GM21619 (cell line): ENCODE measurements around the gene LOX.

Experiments
- ATAC-seq: cut with Tn5 transposase; IDR thresholded peaks from one replicate; pipeline ENCODE4 v1.9.1; 2021; ENCODE audit not compliant: unreplicated experiment

The LOX gene

DNA sequence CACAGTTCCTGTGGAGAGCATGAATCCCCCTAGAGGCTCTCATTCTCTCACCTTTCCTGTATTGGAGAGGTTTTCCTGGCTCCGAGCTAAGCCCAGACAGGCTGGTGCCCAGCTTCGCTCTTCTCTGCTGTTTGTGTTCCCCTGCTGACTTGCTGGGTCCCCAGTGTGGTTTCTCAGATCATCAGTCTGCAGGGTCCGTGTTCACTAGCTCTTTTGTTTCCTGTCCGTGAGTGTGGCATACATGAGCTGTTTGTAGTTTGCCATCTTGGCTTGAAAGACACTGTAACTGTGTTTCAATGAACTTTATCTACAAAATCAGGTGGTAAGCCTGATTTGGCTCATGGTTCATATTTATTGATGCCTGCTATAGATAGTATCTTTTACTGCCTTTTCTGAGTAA lies 23.8 kb downstream of the LOX start:
- ATAC-seq: no peak

DNA sequence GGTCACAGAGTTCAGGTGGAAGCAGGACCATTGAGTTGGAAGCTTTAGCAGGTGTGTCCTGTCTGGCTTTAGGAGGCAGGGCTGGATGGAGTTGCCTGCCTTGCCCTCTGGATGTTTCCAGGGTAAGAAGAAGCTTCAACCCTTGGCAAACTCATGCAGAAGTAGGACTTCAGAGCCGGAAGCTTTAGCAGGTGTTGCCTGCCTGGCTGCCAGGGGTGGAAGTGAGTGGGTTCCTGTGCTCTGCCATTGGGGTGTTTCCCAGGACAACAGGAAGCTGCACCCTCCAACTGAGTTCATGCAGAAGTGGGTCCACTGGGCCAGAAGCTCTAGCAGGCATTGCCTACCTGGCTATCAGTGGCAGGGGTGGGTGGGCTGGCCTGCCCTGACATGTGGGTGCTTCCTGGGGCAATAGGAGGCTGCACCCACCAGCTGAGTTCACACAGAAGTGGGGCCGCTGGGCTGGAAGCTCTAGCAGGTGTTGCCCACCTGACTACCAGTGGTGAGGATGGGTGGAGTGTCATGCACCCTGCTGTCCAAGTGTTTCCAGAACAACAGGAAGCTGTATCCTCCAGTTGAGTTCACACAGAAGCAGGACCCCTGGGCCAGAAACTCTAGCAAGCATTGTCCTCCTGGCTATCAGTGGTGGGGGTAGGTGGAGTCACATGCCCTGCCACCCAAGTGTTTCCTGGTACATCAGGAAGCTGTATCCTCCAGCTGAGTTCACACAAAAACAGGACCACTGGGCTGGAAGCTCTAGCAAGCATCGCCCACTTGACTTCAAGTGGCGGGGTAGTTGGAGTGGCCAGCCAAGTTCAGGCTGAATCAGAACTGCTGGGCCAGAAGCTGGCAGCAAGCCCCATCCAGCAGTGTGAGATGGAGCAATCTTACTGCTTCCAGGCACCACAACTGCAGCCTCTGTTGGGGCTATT lies 24.6 kb downstream of the LOX start:
- no peak for ATAC-seq

DNA sequence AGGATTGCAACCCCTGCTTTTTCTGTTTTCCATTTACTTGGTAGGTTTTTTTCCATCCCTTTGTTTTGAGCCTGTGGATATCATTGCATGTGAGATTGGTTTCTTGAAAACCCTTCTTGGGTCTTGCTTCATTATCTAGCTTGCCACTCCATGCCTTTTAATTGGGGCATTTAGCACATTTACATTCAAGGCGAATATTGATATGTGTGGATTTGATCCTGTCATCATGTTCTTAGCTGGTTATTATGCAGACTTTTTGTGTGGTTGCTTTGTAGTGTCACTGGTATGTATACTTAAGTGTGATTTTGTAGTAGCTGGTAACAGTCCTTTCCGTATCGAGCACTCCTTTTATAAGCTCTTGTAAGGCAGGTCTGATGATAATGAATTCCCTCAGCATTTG lies 26.5 kb downstream of the LOX start:
- no peak for ATAC-seq

DNA sequence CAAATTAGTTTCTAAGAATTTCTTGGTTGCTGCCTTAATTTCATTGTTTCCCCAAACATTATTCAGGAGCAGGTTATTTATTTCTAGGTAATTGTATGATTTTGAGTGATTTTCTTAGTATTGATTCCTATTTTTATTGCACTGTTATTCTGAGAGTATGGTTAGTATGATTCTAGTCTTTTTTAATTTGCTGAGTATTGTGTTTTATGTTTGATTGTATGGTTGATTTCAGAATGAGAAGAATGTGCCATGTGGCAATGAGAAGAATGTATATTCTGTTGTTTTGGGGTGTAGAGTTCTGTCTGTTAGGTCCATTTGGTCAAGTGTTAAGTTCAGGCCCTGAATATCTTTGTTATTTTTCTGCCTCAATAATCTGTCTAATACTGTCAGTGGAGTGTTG lies 27.1 kb downstream of the LOX start:
- ATAC-seq: no peak

DNA sequence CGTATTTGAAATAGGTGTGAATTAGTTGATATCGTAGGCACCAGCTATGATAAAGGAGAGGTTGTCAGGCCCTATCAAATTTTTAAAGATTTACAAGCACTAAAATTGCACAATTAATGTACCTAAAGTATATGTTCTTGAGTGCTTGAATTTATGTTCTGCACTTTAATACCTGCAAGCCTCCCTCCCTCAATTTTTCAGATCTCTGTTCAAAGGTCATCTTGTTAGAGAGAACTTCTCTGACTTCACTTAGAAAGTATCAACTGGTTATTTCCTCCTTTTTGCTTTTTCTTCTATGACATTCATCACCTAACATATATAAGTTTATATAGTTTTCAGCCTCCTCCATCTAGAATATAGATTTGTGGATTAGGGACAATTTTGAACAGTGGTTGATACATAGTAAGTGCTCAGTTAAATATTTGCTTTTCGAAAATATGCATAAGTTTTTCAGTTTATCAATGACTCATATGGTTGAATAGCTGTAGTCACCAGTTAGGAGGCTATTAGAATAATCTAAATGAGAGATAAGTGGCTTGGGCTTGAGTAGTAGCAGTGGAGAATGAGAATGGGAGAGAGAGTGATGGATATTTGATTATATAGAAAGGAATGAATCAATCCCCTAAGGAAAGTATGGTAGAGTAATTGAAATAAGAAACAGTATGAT lies 37.3 kb downstream of the LOX start:
- no peak for ATAC-seq

DNA sequence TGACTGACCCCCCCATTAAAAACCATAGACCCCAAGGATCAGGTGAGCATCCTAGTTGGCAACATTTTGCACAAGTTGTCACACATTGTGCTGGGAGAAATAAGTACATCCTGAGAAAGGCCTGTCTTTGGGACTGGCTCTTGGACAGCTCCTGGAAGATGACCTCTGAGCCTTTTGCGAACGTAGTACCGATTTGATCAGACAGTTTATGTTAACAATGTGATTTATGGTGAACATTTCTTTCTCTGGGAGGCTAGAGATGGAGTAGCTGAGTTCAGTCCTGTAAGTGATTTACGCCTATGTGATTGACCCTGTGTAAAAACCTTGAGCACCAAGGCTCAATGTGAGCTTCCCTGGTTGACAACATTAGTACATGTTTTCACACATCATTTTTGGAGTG lies 41.7 kb downstream of the LOX start:
- ATAC-seq: no peak

DNA sequence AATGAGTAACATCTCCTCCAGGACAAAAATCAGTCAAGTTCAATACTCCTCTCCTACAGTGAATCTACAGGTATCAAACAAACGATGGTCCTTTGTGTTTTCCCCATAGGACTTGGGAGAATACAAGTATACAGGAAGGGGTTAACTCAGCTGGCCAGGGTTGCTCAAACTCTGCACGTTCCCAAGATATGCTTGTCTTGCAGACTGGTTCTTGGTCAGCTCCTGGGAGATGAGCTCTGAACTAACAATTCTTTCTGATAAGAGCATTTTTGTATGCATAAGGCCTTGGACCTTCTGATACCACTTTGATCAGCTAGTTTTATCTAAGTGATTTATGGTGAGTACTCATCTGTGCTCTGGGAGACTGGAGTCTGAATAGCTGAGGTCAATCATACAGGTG lies 42.1 kb downstream of the LOX start:
- ATAC-seq: no peak

DNA sequence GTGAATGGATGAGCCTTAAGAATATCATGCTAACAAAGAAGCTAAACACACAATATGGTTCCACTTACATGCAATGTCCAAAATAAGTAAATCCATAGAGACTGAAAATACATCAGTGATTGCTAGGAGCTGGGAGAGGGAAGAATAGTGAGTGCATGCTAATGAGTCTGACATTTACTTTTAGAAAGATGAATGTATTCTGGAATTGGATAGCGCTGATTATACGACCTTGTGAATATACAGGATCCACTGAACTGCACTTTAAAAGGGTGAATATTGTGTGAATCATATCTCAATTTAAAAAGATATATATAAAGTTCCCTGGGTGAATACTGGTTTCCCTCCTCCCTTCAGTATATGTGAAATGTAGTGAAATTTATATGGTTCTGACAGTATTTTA lies 46.2 kb downstream of the LOX start:
- no peak for ATAC-seq

DNA sequence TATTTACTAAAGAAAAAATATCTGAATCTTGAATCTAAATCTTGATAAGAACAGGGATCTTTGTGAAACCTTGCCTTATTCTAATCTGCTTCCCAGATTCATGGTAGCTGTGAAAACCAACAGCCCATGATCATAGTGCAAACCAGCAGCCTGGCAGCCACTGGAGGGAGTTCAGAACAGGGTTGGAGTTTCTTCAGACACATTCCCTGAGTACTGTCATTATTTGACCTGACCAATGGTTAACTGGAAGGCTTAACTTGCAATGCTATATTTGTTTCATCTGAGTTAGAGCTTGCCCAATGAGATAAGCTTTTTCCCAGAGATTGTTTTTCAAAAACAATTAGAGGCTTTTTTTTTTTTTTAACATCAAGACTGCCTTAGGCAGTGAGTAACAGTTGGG lies 47.8 kb downstream of the LOX start:
- ATAC-seq: no peak

DNA sequence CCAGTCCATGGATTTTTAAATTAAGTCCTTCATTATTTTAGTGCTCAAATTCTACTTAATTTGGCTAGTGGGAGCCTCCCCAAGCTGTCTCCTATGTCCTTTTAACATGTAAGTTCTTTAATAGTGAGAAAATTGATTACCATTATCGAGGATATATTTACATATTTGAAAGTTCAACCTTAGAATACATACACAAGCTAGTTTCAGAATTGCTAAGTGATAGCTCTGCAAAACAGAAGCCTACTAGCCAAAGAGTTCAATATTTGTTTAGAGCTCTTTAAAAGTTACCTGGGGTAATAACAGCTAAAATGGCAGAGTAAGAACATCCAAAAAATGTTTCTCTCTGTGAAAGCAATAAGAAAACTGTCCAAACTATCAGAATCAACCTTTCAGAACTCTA lies 48.2 kb downstream of the LOX start:
- ATAC-seq: no peak

DNA sequence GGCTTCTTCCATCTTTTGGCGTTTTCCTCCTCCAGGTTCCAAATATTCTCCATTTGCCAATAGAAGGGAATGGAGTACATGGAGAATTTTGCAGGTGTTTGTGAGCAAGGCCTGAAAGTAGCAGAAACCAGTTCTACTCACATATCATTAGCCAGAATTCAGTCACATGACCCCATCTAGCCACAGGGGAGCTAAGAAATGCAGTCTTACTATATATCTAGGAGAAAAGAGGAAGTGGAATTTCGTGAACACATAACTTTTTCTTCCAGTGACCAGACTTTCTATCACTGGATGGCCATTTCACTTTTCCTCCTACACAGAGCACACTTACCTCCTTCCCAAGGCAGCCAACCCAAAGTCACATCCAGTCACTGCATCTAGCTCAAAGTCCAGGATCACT lies 55.1 kb downstream of the LOX start:
- no peak for ATAC-seq

DNA sequence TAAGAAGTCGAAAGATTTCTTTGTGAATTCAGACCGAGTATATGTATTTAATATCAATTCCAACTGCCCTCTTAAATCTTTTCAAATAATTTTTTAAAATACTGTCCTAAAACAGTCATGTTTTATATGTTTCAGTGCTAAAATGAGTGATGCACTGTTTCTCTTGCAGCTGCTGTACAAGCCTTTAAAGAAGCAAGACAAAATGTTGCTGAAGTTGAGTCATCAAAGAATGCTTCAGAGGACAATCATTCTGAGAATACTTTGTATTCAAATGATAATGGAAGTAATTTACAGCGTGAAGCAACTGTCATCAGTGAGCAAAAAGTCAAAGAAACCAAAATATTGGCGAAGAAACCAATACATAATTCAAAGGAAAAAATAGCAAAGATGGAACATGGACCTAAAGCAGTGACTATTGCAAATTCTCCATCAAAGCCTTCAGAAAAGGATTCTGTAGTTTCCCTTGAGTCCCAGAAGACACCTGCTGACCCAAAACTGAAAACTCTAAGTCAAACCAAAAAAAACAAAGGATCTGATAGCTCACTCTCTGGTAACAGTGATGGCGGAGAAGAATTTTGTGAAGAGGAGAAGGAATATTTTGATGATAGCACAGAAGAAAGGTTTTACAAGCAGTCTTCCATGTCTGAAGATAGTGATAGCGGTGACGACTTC lies 58.0 kb downstream of the LOX start:
- ATAC-seq: no peak

DNA sequence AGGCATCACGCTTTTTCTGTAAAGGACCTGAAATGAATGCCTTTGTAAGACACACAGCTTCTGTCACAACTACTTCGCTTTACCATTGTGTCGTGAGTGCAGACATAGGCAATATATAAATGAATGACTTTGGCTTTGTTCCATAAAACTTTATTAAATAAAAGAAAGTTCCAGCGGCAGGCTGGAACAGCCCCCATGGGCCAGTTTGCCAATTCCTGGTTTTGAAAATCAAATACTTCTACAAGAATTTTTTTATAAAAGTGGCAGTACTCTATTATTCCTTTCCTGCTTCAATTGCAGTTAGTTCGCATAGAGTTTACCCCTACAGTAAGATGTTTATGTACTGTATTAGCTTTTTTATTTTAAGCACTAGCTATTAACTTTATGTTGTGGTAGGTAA lies 62.6 kb downstream of the LOX start:
- ATAC-seq: no peak

DNA sequence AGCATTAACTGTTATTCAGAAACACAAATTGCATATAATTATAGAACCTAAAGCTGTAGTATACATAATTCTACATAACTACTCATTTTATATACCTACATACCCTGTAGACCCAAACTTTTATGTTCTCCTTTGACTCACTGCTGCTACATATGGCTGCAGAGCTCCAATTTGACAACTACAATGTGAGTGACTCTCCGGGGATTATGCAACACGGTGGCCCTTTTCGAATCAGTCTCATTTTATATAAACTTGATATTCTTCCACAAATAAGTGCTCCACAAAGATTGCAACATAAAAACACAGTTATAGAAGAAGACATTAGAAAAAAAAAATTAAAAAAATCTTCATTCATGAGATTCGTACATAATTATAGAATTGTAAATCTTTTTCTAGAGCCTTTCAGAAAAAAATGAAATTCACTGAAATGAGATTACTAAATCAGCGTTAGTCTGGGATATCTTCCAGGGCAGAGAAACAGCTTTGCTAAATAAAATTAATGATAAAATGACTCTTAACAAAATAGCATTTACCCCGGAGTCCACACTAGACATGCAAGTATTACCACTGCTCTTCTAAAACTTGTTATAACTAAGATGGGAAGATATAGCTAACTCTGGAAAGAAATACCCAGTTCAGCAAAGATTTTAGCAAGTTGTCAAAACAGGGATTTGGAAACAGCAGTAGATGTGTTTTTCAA lies 63.7 kb downstream of the LOX start:
- ATAC-seq: no peak
